Neutrophil (primary cell): ENCODE measurements around the gene PLP2.

Experiments
- H3K27ac ChIP-seq: fragments of 200-600 bp; sonication (generic); 2 replicates; pipeline ENCODE4 v1.5.1; 2016; ENCODE audit warnings: mild to moderate bottlenecking, moderate library complexity
- H3K27me3 ChIP-seq: fragments of 200-600 bp; sonication (generic); 2 replicates; pipeline ENCODE4 v1.6.0; 2016; ENCODE audit warnings: mild to moderate bottlenecking
- H3K36me3 ChIP-seq: fragments of 200-600 bp; sonication (generic); 2 replicates; pipeline ENCODE4 v1.5.1; 2017
- H3K4me1 ChIP-seq, 2 experiments: fragments of 200-600 bp in 1 of 2; sonication (generic) in 1 of 2; 1 replicate in 1 of 2; 2 replicates in 1 of 2; pipeline versions ENCODE4 v1.5.1 to v1.6.1; 2013 to 2016; ENCODE audit warnings: low read depth in 1 of 2, low read length in 1 of 2, mild to moderate bottlenecking in 1 of 2, moderate library complexity in 1 of 2; ENCODE audit not compliant: control insufficient read depth in 1 of 2, insufficient read depth in 1 of 2
- H3K4me3 ChIP-seq, 2 experiments: fragments of 200-600 bp in 1 of 2; sonication (generic) in 1 of 2; 1 replicate in 1 of 2; 2 replicates in 1 of 2; pipeline ENCODE4 v1.5.1; 2013 to 2016; ENCODE audit warnings: low read depth in 1 of 2, low read length in 1 of 2, mild to moderate bottlenecking in 1 of 2, moderate library complexity in 1 of 2
- H3K9me3 ChIP-seq: fragments of 200-600 bp; sonication (generic); 2 replicates; pipeline ENCODE4 v1.5.1; 2016
- TF ChIP-seq, protein P1 (sequence below): fragments of 200-600 bp; sonication (generic); IDR thresholded peaks from 2 replicates; pipeline ENCODE4 v1.5.1; 2016; ENCODE audit warnings: antibody characterized with exemption

PLP2 gene

DNA sequence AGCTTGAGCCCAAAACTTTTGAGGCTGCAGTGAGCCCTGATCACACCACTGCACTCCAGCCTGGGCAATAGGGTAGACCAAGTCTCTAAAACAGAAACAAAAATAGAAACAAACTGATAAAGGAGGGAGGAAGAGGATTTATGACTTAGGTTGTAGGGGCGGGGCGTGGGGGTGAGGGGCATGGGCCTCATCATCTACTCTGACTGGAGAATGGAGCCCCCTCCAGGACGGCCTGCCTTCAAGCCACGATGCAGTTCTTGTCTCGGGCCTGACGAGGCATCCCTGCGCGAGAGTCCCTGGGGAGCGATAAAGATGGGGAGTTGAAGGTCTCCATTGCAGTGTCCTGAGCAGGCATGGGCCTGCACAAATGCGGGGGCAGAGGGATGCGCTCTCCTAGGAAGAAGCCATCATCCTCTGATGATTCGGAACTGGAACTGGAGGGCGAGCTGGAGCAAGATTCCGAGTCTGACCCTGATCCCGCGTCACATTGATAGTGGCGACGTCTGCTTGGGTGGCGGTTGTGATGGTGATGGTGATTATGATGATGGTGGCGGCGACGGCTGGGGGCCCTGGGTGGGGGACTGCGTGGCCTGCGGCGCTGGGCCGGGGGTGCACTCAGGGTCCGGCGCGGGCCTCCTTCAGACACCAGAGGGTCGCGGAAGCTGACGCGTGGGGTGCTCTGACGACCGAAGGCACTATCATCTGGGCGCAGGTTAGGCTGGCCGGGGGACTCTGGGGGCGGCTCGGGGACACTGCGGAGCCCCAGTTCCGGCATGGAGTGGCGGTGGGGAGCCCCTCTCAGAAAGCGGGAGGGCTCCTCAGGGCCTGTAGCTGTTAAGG, 4.0 kb downstream of the PLP2 start:
- TF ChIP-seq, protein P1, sequence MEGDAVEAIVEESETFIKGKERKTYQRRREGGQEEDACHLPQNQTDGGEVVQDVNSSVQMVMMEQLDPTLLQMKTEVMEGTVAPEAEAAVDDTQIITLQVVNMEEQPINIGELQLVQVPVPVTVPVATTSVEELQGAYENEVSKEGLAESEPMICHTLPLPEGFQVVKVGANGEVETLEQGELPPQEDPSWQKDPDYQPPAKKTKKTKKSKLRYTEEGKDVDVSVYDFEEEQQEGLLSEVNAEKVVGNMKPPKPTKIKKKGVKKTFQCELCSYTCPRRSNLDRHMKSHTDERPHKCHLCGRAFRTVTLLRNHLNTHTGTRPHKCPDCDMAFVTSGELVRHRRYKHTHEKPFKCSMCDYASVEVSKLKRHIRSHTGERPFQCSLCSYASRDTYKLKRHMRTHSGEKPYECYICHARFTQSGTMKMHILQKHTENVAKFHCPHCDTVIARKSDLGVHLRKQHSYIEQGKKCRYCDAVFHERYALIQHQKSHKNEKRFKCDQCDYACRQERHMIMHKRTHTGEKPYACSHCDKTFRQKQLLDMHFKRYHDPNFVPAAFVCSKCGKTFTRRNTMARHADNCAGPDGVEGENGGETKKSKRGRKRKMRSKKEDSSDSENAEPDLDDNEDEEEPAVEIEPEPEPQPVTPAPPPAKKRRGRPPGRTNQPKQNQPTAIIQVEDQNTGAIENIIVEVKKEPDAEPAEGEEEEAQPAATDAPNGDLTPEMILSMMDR, result no peak
- no peaks in the 10 kb centered on the region for H3K9me3 ChIP-seq
- H3K27me3 ChIP-seq, result no peaks in the 10 kb centered on the region
- no peak overlapping the region for H3K4me3 ChIP-seq
- H3K36me3 ChIP-seq, result peaks cover 53% of the 10 kb centered on the region
- H3K27ac ChIP-seq, result peak overlapping the region; percentile 94
- H3K4me1 ChIP-seq, result peaks cover 50 to 61% of the 10 kb centered on the region in 2 experiments

DNA sequence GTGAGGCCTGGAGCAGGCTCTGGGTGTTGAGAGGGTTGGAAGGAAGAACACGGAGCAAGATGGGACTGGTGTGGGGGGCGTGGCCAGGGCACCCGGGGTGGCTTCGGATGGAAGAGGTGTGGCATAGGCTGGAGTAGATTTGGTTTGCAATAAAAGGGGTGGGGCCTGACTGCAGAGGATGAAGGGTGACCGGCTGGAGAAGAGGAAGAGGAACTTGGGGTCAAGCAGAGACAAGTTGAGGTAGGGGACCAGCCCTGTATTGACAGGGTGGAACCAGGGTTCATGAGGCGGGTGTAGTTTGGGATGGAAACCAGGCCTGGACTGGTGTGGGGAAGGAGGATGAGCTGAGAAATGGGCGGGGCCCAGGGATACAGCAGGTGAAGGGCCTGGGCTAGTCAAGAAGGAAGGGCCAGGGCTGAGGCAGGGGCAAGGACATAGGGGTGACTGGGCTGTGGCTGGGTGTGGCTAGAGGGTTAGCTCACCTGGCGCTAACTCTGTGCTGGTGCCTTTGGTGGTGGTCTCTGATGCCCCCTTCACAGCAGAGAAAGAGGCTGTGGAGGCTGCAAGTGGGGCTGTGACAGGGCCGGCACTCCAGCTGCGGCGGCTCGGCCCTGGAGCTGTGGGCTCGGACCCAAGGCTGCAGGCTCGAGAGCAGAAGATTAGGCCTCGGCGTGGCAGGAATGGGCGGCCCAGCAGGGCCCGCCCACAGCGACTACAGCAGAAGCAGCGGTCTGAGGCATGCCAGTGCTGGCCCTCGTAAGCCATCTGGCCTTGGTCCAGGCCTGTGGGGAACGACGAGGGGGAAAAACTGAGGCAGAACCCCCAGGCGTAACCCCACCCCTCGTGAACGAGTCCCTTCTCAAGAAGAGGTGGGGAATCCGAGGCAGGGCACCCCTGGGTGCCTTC, 5.0 kb downstream of the PLP2 start:
- H3K27me3 ChIP-seq, result no peaks in the 10 kb centered on the region
- peak overlapping the region; percentile 94 for H3K27ac ChIP-seq
- H3K4me1 ChIP-seq, result peaks cover 41 to 52% of the 10 kb centered on the region in 2 experiments
- H3K9me3 ChIP-seq, result no peaks in the 10 kb centered on the region
- H3K4me3 ChIP-seq, result peak overlapping the region; percentile 43 to 44
- H3K36me3 ChIP-seq, result peaks cover 53% of the 10 kb centered on the region
- TF ChIP-seq, protein P1, result no peak

DNA sequence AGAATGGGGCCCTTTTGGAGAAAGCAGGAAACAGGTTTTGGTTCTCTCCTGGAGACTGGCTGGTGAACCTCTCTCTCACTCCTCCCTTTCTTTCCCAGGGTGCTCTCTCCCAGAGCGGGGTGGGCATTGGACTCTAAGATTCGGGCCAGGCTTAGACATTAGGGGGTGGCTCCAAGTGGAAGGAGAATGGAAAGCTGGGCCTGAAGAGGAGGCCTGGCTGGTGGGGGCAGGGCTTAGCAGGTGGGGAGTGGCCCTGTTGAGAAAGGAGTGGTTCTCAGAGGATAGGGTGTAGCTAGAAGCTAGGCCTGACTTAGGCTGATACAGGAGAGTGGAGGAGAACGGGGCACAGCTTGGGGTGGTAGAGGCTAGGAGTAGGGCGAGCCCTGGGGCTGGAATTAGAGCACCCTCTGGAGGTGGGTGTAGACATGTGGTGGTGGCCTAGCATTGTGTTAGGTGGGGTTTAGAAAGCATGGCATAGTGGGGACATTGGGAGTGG, 5.7 kb downstream of the PLP2 start:
- Histone ChIP-seq H3K4me1 (peaks cover 41 to 52% of the 10 kb centered on the region in 2 experiments), H3K27ac (peak overlapping the region; percentile 94), H3K9me3 (no peaks in the 10 kb centered on the region), H3K36me3 (peaks cover 58% of the 10 kb centered on the region), H3K4me3 (peak overlapping the region; percentile 43 to 44), H3K27me3 (no peaks in the 10 kb centered on the region)
- TF ChIP-seq, protein P1, result peak; percentile 46

DNA sequence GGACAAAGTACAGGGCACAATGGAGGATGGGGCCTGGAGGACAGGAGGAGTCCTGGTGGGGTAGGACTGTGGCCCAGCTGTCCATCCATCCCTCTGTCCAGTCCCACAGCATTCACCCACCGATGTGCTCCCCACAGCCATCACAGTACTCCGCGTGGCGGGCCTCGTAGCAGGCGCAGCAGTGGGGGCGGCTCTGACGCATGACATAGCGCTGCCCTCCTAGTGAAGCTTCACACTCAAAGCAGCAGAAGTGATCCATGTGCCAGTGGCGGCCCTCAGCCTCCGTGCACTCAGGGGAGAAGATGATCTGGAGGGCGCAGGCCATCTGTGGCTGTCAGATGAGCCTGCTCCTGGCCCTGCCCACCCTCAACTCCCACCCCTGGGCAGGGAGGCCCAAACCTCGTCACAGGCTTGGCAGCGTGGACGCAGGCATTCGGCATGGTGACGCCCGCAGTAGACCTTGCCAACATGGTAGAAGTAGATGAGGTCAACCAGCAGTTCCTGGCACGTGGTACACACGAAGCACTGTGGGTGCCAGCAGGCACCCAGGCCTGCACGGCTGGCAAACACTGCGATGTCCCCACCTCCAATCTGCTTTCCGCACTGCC, 6.3 kb downstream of the PLP2 start:
- TF ChIP-seq, protein P1, result no peak
- no peak overlapping the region for H3K4me3 ChIP-seq
- peak overlapping the region; percentile 94 for H3K27ac ChIP-seq
- H3K27me3 ChIP-seq, result no peaks in the 10 kb centered on the region
- H3K36me3 ChIP-seq, result peaks cover 61% of the 10 kb centered on the region
- peaks cover 37 to 48% of the 10 kb centered on the region in 2 experiments for H3K4me1 ChIP-seq
- H3K9me3 ChIP-seq, result no peaks in the 10 kb centered on the region

DNA sequence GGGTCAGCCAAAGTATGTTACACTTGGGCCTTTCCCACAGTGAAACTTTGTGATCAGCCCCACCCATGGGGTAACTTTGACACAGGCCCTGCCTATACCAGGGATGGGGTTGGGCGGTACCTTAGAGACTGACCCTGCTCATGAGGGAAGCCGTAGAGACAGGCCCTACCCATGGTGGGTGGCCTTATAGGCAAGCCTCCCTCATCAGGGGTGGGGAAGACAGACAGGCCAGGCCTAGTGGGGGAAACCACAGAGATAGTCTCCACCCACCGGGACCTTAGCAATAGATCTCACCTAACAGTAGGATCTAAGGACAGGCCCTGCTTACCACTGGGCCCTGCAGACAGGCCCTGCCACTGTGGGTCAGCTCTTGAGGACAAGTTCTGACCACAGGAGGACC, 6.8 kb downstream of the PLP2 start:
- TF ChIP-seq, protein P1, result no peak
- H3K9me3 ChIP-seq, result no peaks in the 10 kb centered on the region

More for the DNA sequence above, 6.8 kb downstream of the PLP2 start:
- Histone ChIP-seq H3K27me3 (no peaks in the 10 kb centered on the region), H3K27ac (peak overlapping the region; percentile 94), H3K4me1 (peaks cover 31 to 42% of the 10 kb centered on the region in 2 experiments), H3K4me3 (no peak overlapping the region), H3K36me3 (peaks cover 58% of the 10 kb centered on the region)
